Gastroesophageal sphincter (tissue), 3 donors: ENCODE measurements around the gene PDE4B.

Experiments used
- POLR2A ChIP-seq, 2 donors: fragments of 450-650 bp; IDR thresholded peaks; one replicate each; pipeline ENCODE4 v1.6.1; 2017; ENCODE audit warnings: antibody characterized with exemption in 2 of 2, mild to moderate bottlenecking in 2 of 2, moderate library complexity in 1 of 2
- POLR2AphosphoS5 ChIP-seq: sonication (generic); formaldehyde crosslinking; IDR thresholded peaks from one replicate; pipeline ENCODE4 v1.6.1; 2017; ENCODE audit warnings: antibody characterized with exemption
- TF ChIP-seq, protein P1 (sequence below), 4 experiments: fragments of 200-600 bp in 2 of 4; fragments of 450-650 bp in 2 of 4; sonication (generic) in 1 of 4; IDR thresholded peaks; one replicate each; pipeline ENCODE4 v1.5.1; 2017 to 2019; ENCODE audit warnings: antibody characterized with exemption in 4 of 4, mild to moderate bottlenecking in 2 of 4, moderate library complexity in 2 of 4

DNA sequence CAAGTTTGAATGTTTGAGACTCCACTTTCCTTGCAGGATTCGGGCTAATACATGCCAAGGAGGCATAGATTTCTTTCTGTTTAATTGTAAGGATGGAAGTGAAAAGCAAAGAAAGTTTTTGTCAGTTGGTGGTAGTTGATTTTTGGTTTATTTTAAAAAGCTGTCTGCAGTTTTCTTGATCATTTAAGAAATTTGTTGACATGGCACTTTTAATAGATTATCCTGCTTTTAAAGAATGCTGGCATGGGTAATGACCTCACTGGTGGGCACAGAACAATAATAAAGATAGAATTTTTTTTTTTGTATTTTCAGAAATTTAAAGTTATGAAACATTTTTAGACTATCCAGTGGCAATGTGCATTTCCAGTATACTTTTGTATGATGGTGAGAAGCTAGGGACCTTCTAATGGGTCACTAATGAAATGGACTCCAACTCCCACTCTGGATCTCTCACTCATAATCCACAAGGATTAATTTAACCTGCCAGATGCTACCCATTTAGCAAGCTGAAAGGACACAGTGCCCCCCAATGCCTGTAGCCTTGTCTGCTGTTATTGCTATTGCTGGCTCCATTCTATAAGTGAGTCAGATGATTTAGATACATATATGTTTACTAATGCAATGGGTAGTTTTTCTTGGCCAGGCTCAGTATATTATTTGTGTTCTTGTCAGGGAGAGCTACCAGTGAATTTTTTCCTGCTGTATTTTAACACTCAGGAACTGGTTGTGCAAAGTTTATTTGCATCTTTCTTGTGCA is 551.1 kb downstream of the PDE4B start:
- TF ChIP-seq, protein P1, sequence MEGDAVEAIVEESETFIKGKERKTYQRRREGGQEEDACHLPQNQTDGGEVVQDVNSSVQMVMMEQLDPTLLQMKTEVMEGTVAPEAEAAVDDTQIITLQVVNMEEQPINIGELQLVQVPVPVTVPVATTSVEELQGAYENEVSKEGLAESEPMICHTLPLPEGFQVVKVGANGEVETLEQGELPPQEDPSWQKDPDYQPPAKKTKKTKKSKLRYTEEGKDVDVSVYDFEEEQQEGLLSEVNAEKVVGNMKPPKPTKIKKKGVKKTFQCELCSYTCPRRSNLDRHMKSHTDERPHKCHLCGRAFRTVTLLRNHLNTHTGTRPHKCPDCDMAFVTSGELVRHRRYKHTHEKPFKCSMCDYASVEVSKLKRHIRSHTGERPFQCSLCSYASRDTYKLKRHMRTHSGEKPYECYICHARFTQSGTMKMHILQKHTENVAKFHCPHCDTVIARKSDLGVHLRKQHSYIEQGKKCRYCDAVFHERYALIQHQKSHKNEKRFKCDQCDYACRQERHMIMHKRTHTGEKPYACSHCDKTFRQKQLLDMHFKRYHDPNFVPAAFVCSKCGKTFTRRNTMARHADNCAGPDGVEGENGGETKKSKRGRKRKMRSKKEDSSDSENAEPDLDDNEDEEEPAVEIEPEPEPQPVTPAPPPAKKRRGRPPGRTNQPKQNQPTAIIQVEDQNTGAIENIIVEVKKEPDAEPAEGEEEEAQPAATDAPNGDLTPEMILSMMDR (IDR thresholded peaks at IDR 0.05) = no peak
- TF ChIP-seq POLR2AphosphoS5 = no peak
- TF ChIP-seq POLR2A (IDR thresholded peaks at IDR 0.05) = no peak
